ENCODE results near the gene ZNF532.

The ZNF532 gene

GRCh38 chr18:58900015-58900649 lies 35.5 kb downstream of the ZNF532 start:
- no peak for ATAC-seq (ENCODE audit: insufficient read depth, low read depth)
- no peak for TF ChIP-seq CTCF (IDR thresholded peaks at IDR 0.05; ENCODE audit: borderline replicate concordance, extremely low read depth, low read length, poor library complexity, severe bottlenecking)
- no peak for TF ChIP-seq EZH2 (IDR thresholded peaks at IDR 0.05; ENCODE audit: borderline replicate concordance, low read depth, low read length, severe bottlenecking)
- no peaks in the 10 kb centered on the region for H4K20me1 ChIP-seq (ENCODE audit: insufficient read depth, low read length)

GRCh38 chr18:58901143-58901542 lies 36.5 kb downstream of the ZNF532 start:
- no peak for ATAC-seq (ENCODE audit: insufficient read depth, low read depth)
- Histone ChIP-seq H3K4me2 (ENCODE audit: insufficient read depth, low read length) (no peak overlapping the region), H3K27me3 (ENCODE audit: insufficient read depth, low read length, poor library complexity) (peaks cover 10% of the 10 kb centered on the region), H3K36me3 (ENCODE audit: insufficient read depth, low read length) (no peaks in the 10 kb centered on the region), H2AFZ (ENCODE audit: low read depth, low read length) (no peak overlapping the region), H4K20me1 (ENCODE audit: insufficient read depth, low read length) (no peaks in the 10 kb centered on the region), H3K27ac (ENCODE audit: low read length) (no peak overlapping the region), H3K79me2 (ENCODE audit: insufficient read depth, low read length) (no peaks in the 10 kb centered on the region), H3K9ac (ENCODE audit: low read depth, low read length) (no peak overlapping the region), H3K4me1 (ENCODE audit: insufficient read depth, low read length) (peaks cover 9% of the 10 kb centered on the region; the same call in 1 of the 2 replicates), H3K9me3 (ENCODE audit: insufficient read depth, low read length, severe bottlenecking) (no peaks in the 10 kb centered on the region), H3K4me3 (ENCODE audit: low read depth in 1 of 2, low read length in 2 of 2) (no peak overlapping the region)
- TF ChIP-seq CTCF (IDR thresholded peaks at IDR 0.05; ENCODE audit: borderline replicate concordance, extremely low read depth, low read length, poor library complexity, severe bottlenecking) (no peak), EZH2 (IDR thresholded peaks at IDR 0.05; ENCODE audit: borderline replicate concordance, low read depth, low read length, severe bottlenecking) (no peak)
- no peak for DNase-seq

More at GRCh38 chr18:58900015-58900649, 35.5 kb downstream of the ZNF532 start:
- no peak overlapping the region for H3K4me3 ChIP-seq (ENCODE audit: low read depth in 1 of 2, low read length in 2 of 2)
- no peak overlapping the region for H3K27ac ChIP-seq (ENCODE audit: low read length)
- no peaks in the 10 kb centered on the region for H3K79me2 ChIP-seq (ENCODE audit: insufficient read depth, low read length)
- no peaks in the 10 kb centered on the region for H3K36me3 ChIP-seq (ENCODE audit: insufficient read depth, low read length)
- no peak overlapping the region for H2AFZ ChIP-seq (ENCODE audit: low read depth, low read length)
- no peak overlapping the region for H3K9ac ChIP-seq (ENCODE audit: low read depth, low read length)
- no peak overlapping the region for H3K4me2 ChIP-seq (ENCODE audit: insufficient read depth, low read length)
- peaks cover 9% of the 10 kb centered on the region; the same call in 1 of the 2 replicates for H3K4me1 ChIP-seq (ENCODE audit: insufficient read depth, low read length)
- H3K9me3 ChIP-seq (ENCODE audit: insufficient read depth, low read length, severe bottlenecking), result no peaks in the 10 kb centered on the region
- DNase-seq, result no peak
- peaks cover 15% of the 10 kb centered on the region for H3K27me3 ChIP-seq (ENCODE audit: insufficient read depth, low read length, poor library complexity)

DNA sequence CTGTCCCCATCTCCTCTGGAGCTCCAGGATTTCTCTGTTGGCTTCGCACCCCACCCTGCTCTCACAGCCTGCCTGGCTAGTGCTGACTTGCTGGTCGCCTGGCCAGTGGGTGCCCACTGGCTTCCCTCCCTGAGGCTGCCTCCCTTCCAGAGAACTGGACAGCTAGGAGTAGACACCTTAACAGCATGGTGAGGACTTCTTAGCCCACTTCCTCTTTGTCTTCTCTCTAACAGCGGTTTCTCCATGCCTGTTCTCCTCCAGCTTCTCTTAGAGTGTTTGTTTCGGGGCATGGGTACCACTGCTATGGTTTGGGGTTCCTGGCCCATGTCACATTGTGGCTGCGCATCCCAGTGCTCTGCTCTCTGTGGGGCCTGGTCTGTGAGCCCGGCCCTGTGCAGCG lies 37.1 kb downstream of the ZNF532 start:
- Histone ChIP-seq H3K36me3 (ENCODE audit: insufficient read depth, low read length) (no peaks in the 10 kb centered on the region), H3K4me2 (ENCODE audit: insufficient read depth, low read length) (no peak overlapping the region), H4K20me1 (ENCODE audit: insufficient read depth, low read length) (no peaks in the 10 kb centered on the region), H3K4me3 (ENCODE audit: low read depth in 1 of 2, low read length in 2 of 2) (no peak overlapping the region), H3K4me1 (ENCODE audit: insufficient read depth, low read length) (peaks cover 4% of the 10 kb centered on the region; the same call in 1 of the 2 replicates), H3K9me3 (ENCODE audit: insufficient read depth, low read length, severe bottlenecking) (no peaks in the 10 kb centered on the region), H2AFZ (ENCODE audit: low read depth, low read length) (no peak overlapping the region), H3K79me2 (ENCODE audit: insufficient read depth, low read length) (no peaks in the 10 kb centered on the region), H3K9ac (ENCODE audit: low read depth, low read length) (no peak overlapping the region), H3K27ac (ENCODE audit: low read length) (no peak overlapping the region), H3K27me3 (ENCODE audit: insufficient read depth, low read length, poor library complexity) (peaks cover 6% of the 10 kb centered on the region)
- ATAC-seq (ENCODE audit: insufficient read depth, low read depth) (no peak), DNase-seq (no peak)
- TF ChIP-seq CTCF (IDR thresholded peaks at IDR 0.05; ENCODE audit: borderline replicate concordance, extremely low read depth, low read length, poor library complexity, severe bottlenecking), result no peak
- TF ChIP-seq EZH2 (IDR thresholded peaks at IDR 0.05; ENCODE audit: borderline replicate concordance, low read depth, low read length, severe bottlenecking), result no peak

Measured in DND-41 (cell line).